ENCODE measurements around the gene EIF4A2. TPM values are rescaled to one million over a fixed set of nuclear protein-coding genes. Genes with fewer than 3 reads are reported as not detected.
A peak's percentile ranks its signal among the peaks of the same experiment; 100 is the strongest.

The EIF4A2 gene
- total and polyA plus RNA-seq, 5 donors from 2014 or later = 203 to 900 (median 251) TPM

DNA sequence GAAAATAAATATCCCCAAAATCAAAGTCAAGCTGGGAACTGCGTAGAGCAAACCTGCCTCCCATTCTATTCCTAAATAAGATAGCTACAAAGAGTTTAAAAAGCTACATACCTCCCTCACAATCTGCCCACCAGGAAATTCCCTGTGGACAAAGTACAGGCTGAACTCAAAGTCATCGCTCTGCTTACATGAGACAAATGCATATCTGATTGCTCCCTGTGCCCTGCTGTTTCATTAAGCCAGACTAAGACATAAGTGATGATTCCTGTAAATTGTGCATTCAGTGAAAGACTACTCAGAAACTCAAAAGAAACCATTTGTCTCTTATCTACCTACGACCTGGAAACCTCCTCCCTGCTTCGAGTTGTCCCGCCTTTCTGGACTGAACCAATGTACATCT is 28.5 kb upstream of the EIF4A2 start:
- no peak overlapping the region for H3K4me3 Mint-ChIP-seq
- H3K27me3 Mint-ChIP-seq = no peaks in the 10 kb centered on the region
- no peaks in the 10 kb centered on the region for H3K9me3 Mint-ChIP-seq
- Histone ChIP-seq H3K27ac (ENCODE audit: insufficient read depth, low read length, poor library complexity, severe bottlenecking) (no peak overlapping the region), H3K27me3 (ENCODE audit: control insufficient read depth, insufficient read depth, low read length) (no peaks in the 10 kb centered on the region), H3K9me3 (ENCODE audit: control insufficient read depth in 2 of 2, low read length in 2 of 2) (no peaks in the 10 kb centered on the region), H3K36me3 (ENCODE audit: control insufficient read depth, insufficient read depth, low read length) (no peaks in the 10 kb centered on the region), H3K4me1 (ENCODE audit: control insufficient read depth, insufficient read depth, low read length, poor library complexity, severe bottlenecking) (no peaks in the 10 kb centered on the region), H3K4me3 (ENCODE audit: low read depth, low read length) (no peak overlapping the region)
- DNase-seq = no peak
- no peaks in the 10 kb centered on the region for H3K36me3 Mint-ChIP-seq
- H3K4me1 Mint-ChIP-seq = peaks cover 0 to 2% (median 0%) of the 10 kb centered on the region in 4 donors
- no peak overlapping the region for H3K27ac Mint-ChIP-seq
- no peak for ATAC-seq (ENCODE audit: low read depth in 2 of 2)

DNA sequence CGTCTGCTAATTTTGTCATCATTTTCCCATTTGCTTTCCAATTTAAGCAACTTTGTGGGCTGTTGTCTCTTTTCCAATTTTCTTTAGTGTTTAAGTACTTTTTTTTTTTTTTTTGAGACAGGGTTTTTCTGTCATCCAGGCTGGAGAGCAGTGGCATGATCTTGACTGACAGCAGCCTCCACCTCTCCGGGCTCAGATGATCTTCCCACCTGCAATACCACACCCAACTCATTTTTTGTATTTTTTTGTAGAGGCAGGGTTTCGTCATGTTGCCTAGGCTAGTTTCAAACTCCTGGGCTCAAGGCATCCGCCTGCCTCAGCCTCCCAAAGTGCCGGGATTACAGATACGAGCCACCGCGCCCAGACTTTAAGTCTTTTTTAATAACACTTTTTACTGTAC is 26.2 kb upstream of the EIF4A2 start:
- Histone ChIP-seq H3K27me3 (ENCODE audit: control insufficient read depth, insufficient read depth, low read length) (no peaks in the 10 kb centered on the region), H3K4me3 (ENCODE audit: low read depth, low read length) (no peak overlapping the region), H3K9me3 (ENCODE audit: control insufficient read depth in 2 of 2, low read length in 2 of 2) (no peaks in the 10 kb centered on the region), H3K4me1 (ENCODE audit: control insufficient read depth, insufficient read depth, low read length, poor library complexity, severe bottlenecking) (no peaks in the 10 kb centered on the region), H3K27ac (ENCODE audit: insufficient read depth, low read length, poor library complexity, severe bottlenecking) (no peak overlapping the region), H3K36me3 (ENCODE audit: control insufficient read depth, insufficient read depth, low read length) (no peaks in the 10 kb centered on the region)
- H3K27ac Mint-ChIP-seq = no peak overlapping the region
- H3K36me3 Mint-ChIP-seq = no peaks in the 10 kb centered on the region
- DNase-seq (no peak), ATAC-seq (ENCODE audit: low read depth in 2 of 2) (no peak)
- H3K9me3 Mint-ChIP-seq = no peaks in the 10 kb centered on the region
- no peak overlapping the region for H3K4me3 Mint-ChIP-seq
- no peaks in the 10 kb centered on the region for H3K27me3 Mint-ChIP-seq
- peaks cover 0 to 2% (median 0%) of the 10 kb centered on the region in 4 donors for H3K4me1 Mint-ChIP-seq

DNA sequence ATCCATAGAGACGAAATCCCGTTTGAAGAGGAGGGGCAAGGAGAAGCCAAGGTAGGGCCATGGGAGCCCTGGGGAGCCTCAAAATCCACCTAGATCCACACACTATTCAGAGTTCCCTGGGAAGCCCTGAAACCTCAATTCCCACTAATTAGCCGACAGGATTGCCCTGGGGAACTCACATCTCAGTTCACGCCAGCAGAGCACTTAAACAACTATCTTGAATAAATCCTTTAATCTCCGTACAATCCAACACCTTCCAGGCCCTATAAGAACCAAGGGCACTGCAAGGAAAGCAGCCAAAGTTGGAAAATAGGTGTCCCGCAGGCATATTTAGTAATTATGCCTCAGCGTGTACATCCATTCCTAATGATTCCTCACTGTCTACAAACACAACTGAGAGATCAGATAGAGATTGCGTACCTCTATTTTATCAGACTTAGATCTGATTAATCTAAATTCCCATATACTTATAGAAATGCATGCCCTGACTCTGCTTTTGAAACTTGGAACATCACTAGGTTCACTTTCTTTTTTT is 25.6 kb upstream of the EIF4A2 start:
- no peaks in the 10 kb centered on the region for H3K27me3 ChIP-seq (ENCODE audit: control insufficient read depth, insufficient read depth, low read length)
- Mint-ChIP-seq H3K4me3 (no peak overlapping the region), H3K4me1 (peaks cover 0 to 2% (median 0%) of the 10 kb centered on the region in 4 donors), H3K27ac (no peak overlapping the region), H3K27me3 (no peaks in the 10 kb centered on the region), H3K36me3 (no peaks in the 10 kb centered on the region), H3K9me3 (no peaks in the 10 kb centered on the region)
- DNase-seq = no peak
- H3K27ac ChIP-seq (ENCODE audit: insufficient read depth, low read length, poor library complexity, severe bottlenecking) = no peak overlapping the region
- no peaks in the 10 kb centered on the region for H3K36me3 ChIP-seq (ENCODE audit: control insufficient read depth, insufficient read depth, low read length)
- H3K4me3 ChIP-seq (ENCODE audit: low read depth, low read length) = no peak overlapping the region
- ATAC-seq (ENCODE audit: low read depth in 2 of 2) = no peak
- H3K9me3 ChIP-seq (ENCODE audit: control insufficient read depth in 2 of 2, low read length in 2 of 2) = no peaks in the 10 kb centered on the region
- H3K4me1 ChIP-seq (ENCODE audit: control insufficient read depth, insufficient read depth, low read length, poor library complexity, severe bottlenecking) = no peaks in the 10 kb centered on the region

DNA sequence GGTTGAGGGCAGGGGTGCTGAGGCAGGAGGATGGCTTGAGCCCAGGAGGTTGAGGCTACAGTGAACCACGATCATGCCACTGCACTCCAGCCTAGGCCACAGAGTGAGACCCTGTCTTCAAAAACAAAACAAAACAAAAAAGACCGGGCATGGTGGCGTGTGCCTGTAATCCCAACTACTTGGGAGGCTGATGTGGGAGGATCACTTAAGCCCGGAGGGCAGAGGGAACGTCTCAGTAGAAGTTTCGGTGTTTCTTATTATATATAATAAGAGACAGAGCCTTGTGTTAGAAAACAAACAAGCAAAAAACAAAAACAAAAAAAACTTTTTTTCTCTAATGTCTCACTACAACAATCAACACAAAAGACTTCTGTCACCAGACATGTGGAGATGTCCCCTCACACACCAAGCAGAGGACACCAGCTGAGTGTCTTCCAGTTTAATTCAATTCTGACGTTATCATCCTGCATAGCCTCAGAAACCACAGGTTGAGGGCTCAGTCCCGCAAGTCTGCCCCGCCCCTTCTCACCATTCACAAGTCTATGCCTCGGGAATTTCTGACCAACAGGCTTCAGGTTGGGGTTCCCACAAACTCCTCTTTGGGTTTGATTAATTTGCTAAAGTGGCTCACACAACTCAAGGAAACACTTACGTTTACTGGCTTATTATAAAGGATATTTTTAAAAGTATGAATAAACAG is 24.0 kb upstream of the EIF4A2 start:
- Histone ChIP-seq H3K27ac (ENCODE audit: insufficient read depth, low read length, poor library complexity, severe bottlenecking) (no peak overlapping the region), H3K36me3 (ENCODE audit: control insufficient read depth, insufficient read depth, low read length) (no peaks in the 10 kb centered on the region), H3K4me1 (ENCODE audit: control insufficient read depth, insufficient read depth, low read length, poor library complexity, severe bottlenecking) (no peaks in the 10 kb centered on the region), H3K27me3 (ENCODE audit: control insufficient read depth, insufficient read depth, low read length) (no peaks in the 10 kb centered on the region), H3K4me3 (ENCODE audit: low read depth, low read length) (no peak overlapping the region), H3K9me3 (ENCODE audit: control insufficient read depth in 2 of 2, low read length in 2 of 2) (no peaks in the 10 kb centered on the region)
- Mint-ChIP-seq H3K9me3 (no peaks in the 10 kb centered on the region), H3K27ac (no peak overlapping the region), H3K4me3 (no peak overlapping the region), H3K4me1 (no peaks in the 10 kb centered on the region), H3K27me3 (no peaks in the 10 kb centered on the region), H3K36me3 (no peaks in the 10 kb centered on the region)
- DNase-seq = no peak
- ATAC-seq (ENCODE audit: low read depth in 2 of 2) = no peak

DNA sequence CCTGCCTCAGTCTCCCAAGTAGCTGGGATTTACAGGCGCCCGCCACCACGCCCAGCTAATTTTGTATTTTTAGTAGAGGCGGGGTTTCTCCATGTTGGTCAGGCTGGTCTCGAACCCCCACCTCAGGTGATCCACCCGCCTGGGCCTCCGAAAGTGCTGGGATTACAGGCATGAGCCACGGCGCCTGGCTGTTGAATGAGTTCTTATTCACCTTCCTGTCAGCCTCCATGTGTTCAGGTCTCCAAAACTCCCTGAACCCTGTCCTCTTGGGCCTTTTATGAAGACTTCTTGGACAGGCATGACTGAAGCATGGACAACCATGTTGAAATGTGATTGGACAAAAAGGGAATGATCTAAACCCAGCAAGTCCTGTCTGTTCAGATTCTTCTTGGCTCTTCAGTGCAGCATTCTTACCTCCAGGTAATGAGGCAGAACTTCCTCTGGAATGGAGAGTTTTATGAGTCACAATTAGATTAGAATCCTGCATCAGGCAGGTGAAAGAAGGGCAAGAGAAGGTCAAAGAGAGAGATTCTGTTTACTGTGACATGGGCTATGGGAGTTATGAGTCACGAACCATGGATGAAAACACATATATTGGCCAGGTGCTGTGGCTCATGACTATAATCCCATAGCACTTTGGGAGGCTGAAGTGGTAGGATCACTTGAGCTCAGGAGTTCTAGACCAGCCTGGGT is 23.1 kb upstream of the EIF4A2 start:
- DNase-seq (no peak), ATAC-seq (ENCODE audit: low read depth in 2 of 2) (no peak)
- Histone ChIP-seq H3K4me3 (ENCODE audit: low read depth, low read length) (no peak overlapping the region), H3K9me3 (ENCODE audit: control insufficient read depth in 2 of 2, low read length in 2 of 2) (no peaks in the 10 kb centered on the region), H3K27me3 (ENCODE audit: control insufficient read depth, insufficient read depth, low read length) (no peaks in the 10 kb centered on the region), H3K36me3 (ENCODE audit: control insufficient read depth, insufficient read depth, low read length) (no peaks in the 10 kb centered on the region), H3K27ac (ENCODE audit: insufficient read depth, low read length, poor library complexity, severe bottlenecking) (no peak overlapping the region), H3K4me1 (ENCODE audit: control insufficient read depth, insufficient read depth, low read length, poor library complexity, severe bottlenecking) (no peaks in the 10 kb centered on the region)
- Mint-ChIP-seq H3K36me3 (peaks cover 3% of the 10 kb centered on the region), H3K4me1 (no peaks in the 10 kb centered on the region), H3K4me3 (no peak overlapping the region), H3K27me3 (no peaks in the 10 kb centered on the region), H3K27ac (no peak overlapping the region), H3K9me3 (no peaks in the 10 kb centered on the region)

DNA sequence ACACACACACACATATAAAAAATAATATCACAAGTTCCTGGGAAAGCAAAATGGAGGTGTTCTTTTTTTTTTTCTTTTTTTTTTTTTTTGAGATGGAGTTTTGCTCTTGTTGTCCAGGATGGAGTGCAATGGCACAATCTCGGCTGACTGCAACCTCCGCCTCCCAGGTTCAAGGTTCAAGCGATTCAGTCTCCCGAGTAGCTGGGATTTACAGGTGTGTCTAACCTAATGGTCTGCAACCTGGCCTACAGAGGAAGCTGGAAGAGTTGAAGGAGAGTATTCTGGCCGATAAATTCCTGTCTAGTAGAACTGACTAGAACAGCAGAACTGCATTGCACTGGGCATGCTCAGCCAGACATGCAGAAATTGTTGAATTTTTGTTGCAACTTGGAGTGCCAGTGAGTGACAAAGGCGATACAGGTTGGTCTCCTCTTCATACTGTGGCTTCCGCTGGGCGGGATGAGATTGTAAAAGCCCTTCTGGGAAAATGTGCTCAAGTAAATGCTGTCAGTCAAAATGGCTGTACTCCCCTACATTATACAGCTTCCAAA is 22.4 kb upstream of the EIF4A2 start:
- Histone ChIP-seq H3K36me3 (ENCODE audit: control insufficient read depth, insufficient read depth, low read length) (no peaks in the 10 kb centered on the region), H3K27ac (ENCODE audit: insufficient read depth, low read length, poor library complexity, severe bottlenecking) (no peak overlapping the region), H3K4me1 (ENCODE audit: control insufficient read depth, insufficient read depth, low read length, poor library complexity, severe bottlenecking) (no peaks in the 10 kb centered on the region), H3K27me3 (ENCODE audit: control insufficient read depth, insufficient read depth, low read length) (no peaks in the 10 kb centered on the region), H3K4me3 (ENCODE audit: low read depth, low read length) (no peak overlapping the region), H3K9me3 (ENCODE audit: control insufficient read depth in 2 of 2, low read length in 2 of 2) (no peaks in the 10 kb centered on the region)
- DNase-seq (no peak), ATAC-seq (ENCODE audit: low read depth in 2 of 2) (no peak)
- H3K4me1 Mint-ChIP-seq = no peaks in the 10 kb centered on the region
- peaks cover 4% of the 10 kb centered on the region for H3K36me3 Mint-ChIP-seq
- no peaks in the 10 kb centered on the region for H3K9me3 Mint-ChIP-seq
- no peak overlapping the region for H3K4me3 Mint-ChIP-seq
- H3K27me3 Mint-ChIP-seq = no peaks in the 10 kb centered on the region
- H3K27ac Mint-ChIP-seq = no peak overlapping the region

DNA sequence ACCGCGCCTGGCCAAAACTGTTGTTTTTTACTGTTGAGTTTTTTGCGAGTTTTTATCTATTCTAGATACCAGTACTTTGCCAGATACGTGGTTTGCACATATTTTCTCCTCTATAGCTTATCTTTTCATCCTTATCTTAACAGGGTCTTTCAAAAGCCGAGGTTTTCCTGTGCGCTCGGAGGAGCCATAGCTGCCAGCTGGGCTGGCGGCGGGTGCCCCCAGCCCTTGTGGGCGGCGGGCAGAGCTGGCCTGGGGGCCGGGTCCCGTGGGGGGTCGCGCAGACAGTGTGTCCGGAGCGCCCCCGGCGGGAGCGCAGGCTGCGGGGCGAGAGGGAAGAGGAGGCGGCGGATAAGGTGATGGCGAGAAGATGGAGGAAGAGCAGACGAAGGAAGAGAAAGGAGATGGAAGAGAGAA is 11.1 kb upstream of the EIF4A2 start:
- Mint-ChIP-seq H3K9me3 (no peaks in the 10 kb centered on the region), H3K27ac (peak overlapping the region; percentile 72 to 99 (median 92)), H3K4me1 (peaks cover 11 to 17% (median 15%) of the 10 kb centered on the region in 4 donors), H3K4me3 (peak overlapping the region; percentile 91 to 95 (median 92)), H3K27me3 (peaks cover 4% of the 10 kb centered on the region), H3K36me3 (no peaks in the 10 kb centered on the region)
- DNase-seq = no peak
- peaks cover 14% of the 10 kb centered on the region for H3K4me1 ChIP-seq (ENCODE audit: control insufficient read depth, insufficient read depth, low read length, poor library complexity, severe bottlenecking)
- no peaks in the 10 kb centered on the region for H3K9me3 ChIP-seq (ENCODE audit: control insufficient read depth in 2 of 2, low read length in 2 of 2)
- no peaks in the 10 kb centered on the region for H3K27me3 ChIP-seq (ENCODE audit: control insufficient read depth, insufficient read depth, low read length)
- H3K4me3 ChIP-seq (ENCODE audit: low read depth, low read length) = peak overlapping the region; percentile 92
- peak; percentile 12 to 42 for ATAC-seq (ENCODE audit: low read depth in 2 of 2)
- peak overlapping the region; percentile 73 for H3K27ac ChIP-seq (ENCODE audit: insufficient read depth, low read length, poor library complexity, severe bottlenecking)
- H3K36me3 ChIP-seq (ENCODE audit: control insufficient read depth, insufficient read depth, low read length) = no peaks in the 10 kb centered on the region
